Endothelial cell of umbilical vein (primary cell): ENCODE data around the gene OSER1. TPM values are rescaled to one million over a fixed set of nuclear protein-coding genes. Genes with fewer than 3 reads are reported as not detected.

Experiments used
- BruUV-seq: library from RNA; stranded (reverse); fragments of 400-500 nt; replicated peaks from 2 replicates; lab custom pipeline; 2021; lab: Mats Ljungman, UMichigan
- CTCF ChIA-PET: fragments of 300-600, 350-600 bp; sonication (Branson Sonifier 250); formaldehyde crosslinking; loops from one replicate; lab custom pipeline; 2021; ENCODE audit warnings: antibody characterized with exemption, inconsistent platforms; lab: Charles Lee
- POLR2A ChIA-PET: fragments of 300-600, 350-600 bp; sonication (Branson Sonifier 250); formaldehyde crosslinking; loops from one replicate; lab custom pipeline; 2021; ENCODE audit warnings: antibody characterized with exemption, inconsistent platforms; lab: Charles Lee
- DNase-seq: peaks from one replicate; pipeline ENCODE4 v3.0.0-alpha.2; 2011; ENCODE audit warnings: low read depth, low spot score
- FAIRE-seq: peaks from 2 replicates; lab custom pipeline; 2011; peaks lifted over from hg19 to GRCh38; lab: Jason Lieb, UNC
- H2AFZ ChIP-seq: 2 replicates; pipeline ENCODE4 v1.6.0; 2012; ENCODE audit warnings: low read depth, low read length, control low read depth, inconsistent platforms
- H3K27ac ChIP-seq: 2 replicates; pipeline ENCODE4 v1.5.1; 2011; ENCODE audit warnings: low read depth, mild to moderate bottlenecking, control low read depth, low read length, moderate library complexity; ENCODE audit not compliant: insufficient read depth
- H3K27me3 ChIP-seq, 2 experiments: 2 replicates each; pipeline versions ENCODE4 v1.6.0 to v1.6.1; 2011; ENCODE audit warnings: low read length in 2 of 2, mixed read lengths in 1 of 2; ENCODE audit not compliant: control insufficient read depth in 2 of 2, insufficient read depth in 2 of 2
- H3K36me3 ChIP-seq, 2 experiments: 2 replicates in 1 of 2; 3 replicates in 1 of 2; pipeline ENCODE4 v1.5.1; 2011; ENCODE audit warnings: low read length in 2 of 2, mild to moderate bottlenecking in 1 of 2, moderate library complexity in 1 of 2; ENCODE audit not compliant: control insufficient read depth in 2 of 2, insufficient read depth in 2 of 2; ENCODE audit errors: extremely low read depth in 1 of 2
- H3K4me1 ChIP-seq: 3 replicates; pipeline ENCODE4 v1.5.1; 2011; ENCODE audit warnings: mild to moderate bottlenecking, low read length; ENCODE audit not compliant: control insufficient read depth, insufficient read depth; ENCODE audit errors: extremely low read depth
- H3K4me2 ChIP-seq: 2 replicates; pipeline ENCODE4 v1.6.1; 2011; ENCODE audit warnings: low read length, control low read depth, mixed read lengths; ENCODE audit not compliant: insufficient read depth
- H3K4me3 ChIP-seq, 3 experiments: fragments of 200-600 bp in 1 of 3; sonication (generic), shearing (Covaris generic) in 1 of 3; replicated peaks in 1 of 3; 2 replicates each; pipeline ENCODE4 v1.5.1; 2011 to 2016; ENCODE audit warnings: control low read depth in 3 of 3, low read length in 3 of 3, mild to moderate bottlenecking in 2 of 3, inconsistent platforms in 1 of 3, low read depth in 1 of 3, moderate library complexity in 1 of 3; ENCODE audit not compliant: insufficient read depth in 1 of 3
- H3K79me2 ChIP-seq: 2 replicates; pipeline ENCODE4 v1.6.0; 2012; ENCODE audit warnings: low read length, inconsistent platforms; ENCODE audit not compliant: control insufficient read depth, insufficient read depth
- H3K9ac ChIP-seq: replicated peaks from 2 replicates; pipeline ENCODE3; 2011; ENCODE audit warnings: low read length, control low read depth; ENCODE audit not compliant: insufficient read depth; ENCODE audit errors: extremely low read depth
- H3K9me1 ChIP-seq: replicated peaks from 3 replicates; pipeline ENCODE4 v1.6.0; 2011; ENCODE audit warnings: mild to moderate bottlenecking, low read length; ENCODE audit not compliant: control insufficient read depth, insufficient read depth; ENCODE audit errors: extremely low read depth
- H3K9me3 ChIP-seq: replicated peaks from 2 replicates; pipeline ENCODE4 v1.5.1; 2012; ENCODE audit warnings: low read length, inconsistent platforms; ENCODE audit not compliant: control insufficient read depth, insufficient read depth
- H4K20me1 ChIP-seq: replicated peaks from 2 replicates; pipeline ENCODE3; 2011; ENCODE audit warnings: mild to moderate bottlenecking, low read length; ENCODE audit not compliant: control insufficient read depth, insufficient read depth; ENCODE audit errors: extremely low read depth
- CTCF ChIP-seq, 2 donors: IDR thresholded peaks; 1 replicate in 1 of 2; 2 replicates in 1 of 2; pipeline ENCODE4 v1.5.1; 2011; ENCODE audit warnings: low read length in 2 of 2, mild to moderate bottlenecking in 2 of 2, moderate library complexity in 2 of 2, control low read depth in 1 of 2, inconsistent platforms in 1 of 2, low read depth in 1 of 2; ENCODE audit not compliant: insufficient read depth in 1 of 2; ENCODE audit errors: extremely low read depth in 1 of 2
- EZH2 ChIP-seq: IDR thresholded peaks from 2 replicates; pipeline ENCODE4 v1.6.1; 2012; ENCODE audit warnings: borderline replicate concordance, low read depth, mild to moderate bottlenecking, moderate library complexity, low read length, inconsistent platforms; ENCODE audit not compliant: severe bottlenecking
- FOS ChIP-seq: IDR thresholded peaks from 2 replicates; pipeline ENCODE4 v1.6.1; 2011; ENCODE audit warnings: mild to moderate bottlenecking, low read length, moderate library complexity, borderline replicate concordance; ENCODE audit not compliant: insufficient read depth
- GATA2 ChIP-seq: IDR thresholded peaks from 2 replicates; pipeline ENCODE4 v1.7.0; 2011; ENCODE audit warnings: low read depth, mild to moderate bottlenecking, moderate library complexity, mixed read lengths, low read length; ENCODE audit not compliant: insufficient read length, insufficient read depth
- JUN ChIP-seq: IDR thresholded peaks from 2 replicates; pipeline ENCODE4 v1.6.1; 2011; ENCODE audit warnings: borderline replicate concordance, low read depth; ENCODE audit not compliant: insufficient read length, insufficient read depth
- MAX ChIP-seq: IDR thresholded peaks from 2 replicates; pipeline ENCODE4 v1.6.1; 2011; ENCODE audit not compliant: insufficient read depth, insufficient read length
- POLR2A ChIP-seq: IDR thresholded peaks from 2 replicates; pipeline ENCODE4 v1.6.1; 2012; ENCODE audit warnings: low read depth, mild to moderate bottlenecking, control low read depth, low read length
- POLR2AphosphoS5 ChIP-seq: IDR thresholded peaks from 2 replicates; pipeline ENCODE4 v1.6.1; 2012; ENCODE audit warnings: low read depth, mild to moderate bottlenecking, control low read depth, low read length, moderate library complexity; ENCODE audit not compliant: insufficient read depth
- dilution Hi-C: fragments of 300-500 bp; cut with MboI; formaldehyde crosslinking; loops from one replicate; pipeline ENCODE4 v1.15.0; 2019; ENCODE audit warnings: low sequenced_read_pairs; ENCODE audit not compliant: extremely low pct_ligation_motif_present
- intact Hi-C: fragments of 100-400 bp; cut with micrococcal nuclease; formaldehyde crosslinking; loops from one replicate; pipeline ENCODE4 v1.10.0; 2022
- polyA plus RNA-seq, 4 experiments: library from polyadenylated mRNA; depleted of rRNA in 3 of 4; stranded (reverse) in 3 of 4; unstranded in 1 of 4; fragments of >200 nt; gene quantifications; 2 replicates each; pipeline versions ENCODE4 v1.2.1 to v1.2.3, GENCODE V29; 2011 to 2012; ENCODE audit warnings: missing spikeins in 1 of 4
- total RNA-seq: library from RNA; stranded (reverse); gene quantifications from 2 replicates; pipeline ENCODE4 v1.2.3, GENCODE V29; 2021

The OSER1 gene
- total and polyA plus RNA-seq, 2 donors (not counting 3 experiments of a cell fraction or from before 2014, with no cell fraction given) = 30.8 to 36.0 TPM

- intact Hi-C loops (loop anchor here (10.0 kb wide), 1 partner anchor 265 kb away; no protein-coding TSS in a partner anchor), dilution Hi-C loops (no loop called here)
- no peak for DNase-seq
- Histone ChIP-seq H3K27me3 (no peaks in the 10 kb centered on the region), H3K27ac (no peak overlapping the region), H3K4me3 (no peak overlapping the region), H3K79me2 (no peaks in the 10 kb centered on the region), H3K4me1 (no peaks in the 10 kb centered on the region), H3K9ac (no peak overlapping the region), H4K20me1 (no peaks in the 10 kb centered on the region), H3K9me1 (no peaks in the 10 kb centered on the region), H2AFZ (no peak overlapping the region), H3K9me3 (no peaks in the 10 kb centered on the region), H3K4me2 (no peak overlapping the region), H3K36me3 (peaks cover 0 to 1% of the 10 kb centered on the region in 2 experiments)
- POLR2A ChIA-PET = no interaction called here
- BruUV-seq = no TSS peak
- CTCF ChIA-PET = interaction anchor here (1.3 to 9.7 kb wide), 4 partner anchors 81 to 242 kb away, joined by 3 to 199 read pairs (median 29); partner anchors contain the start of gene FITM2
- TF ChIP-seq FOS (no peak), EZH2 (no peak), JUN (no peak)
- FAIRE-seq = no peak
These were observed 9.2 kb upstream of the OSER1 start for GRCh38 chr20:44219791-44220190.

GRCh38 chr20:44219170-44219730, 8.7 kb upstream of the OSER1 start:
- FAIRE-seq = no peak
- Histone ChIP-seq H3K27me3 (no peaks in the 10 kb centered on the region), H2AFZ (no peak overlapping the region), H4K20me1 (no peaks in the 10 kb centered on the region), H3K4me1 (no peaks in the 10 kb centered on the region), H3K9me1 (no peaks in the 10 kb centered on the region), H3K9ac (no peak overlapping the region), H3K79me2 (no peaks in the 10 kb centered on the region), H3K27ac (no peak overlapping the region), H3K4me3 (no peak overlapping the region), H3K9me3 (no peaks in the 10 kb centered on the region), H3K36me3 (peaks cover 0 to 1% of the 10 kb centered on the region in 2 experiments), H3K4me2 (no peak overlapping the region)
- ChIA-PET CTCF (interaction anchor here (0.6 to 9.7 kb wide), 10 partner anchors 29 to 464 kb away, joined by 3 to 199 read pairs (median 4); partner anchors contain the start of gene FITM2), POLR2A (no interaction called here)
- dilution Hi-C loops (no loop called here), intact Hi-C loops (loop anchor here (10.0 kb wide), 1 partner anchor 264 kb away; no protein-coding TSS in a partner anchor)
- no TSS peak for BruUV-seq
- TF ChIP-seq POLR2AphosphoS5 (no peak), CTCF (IDR thresholded peaks at IDR 0.05; ENCODE audit: extremely low read depth in 1 of 2, insufficient read depth in 1 of 2, low read depth in 1 of 2, low read length in 2 of 2) (no peak), EZH2 (no peak), POLR2A (no peak), MAX (no peak), FOS (no peak), GATA2 (no peak), JUN (no peak)
- DNase-seq = no peak
